ENCODE data around the gene RIMBP2.

The RIMBP2 gene

DNA sequence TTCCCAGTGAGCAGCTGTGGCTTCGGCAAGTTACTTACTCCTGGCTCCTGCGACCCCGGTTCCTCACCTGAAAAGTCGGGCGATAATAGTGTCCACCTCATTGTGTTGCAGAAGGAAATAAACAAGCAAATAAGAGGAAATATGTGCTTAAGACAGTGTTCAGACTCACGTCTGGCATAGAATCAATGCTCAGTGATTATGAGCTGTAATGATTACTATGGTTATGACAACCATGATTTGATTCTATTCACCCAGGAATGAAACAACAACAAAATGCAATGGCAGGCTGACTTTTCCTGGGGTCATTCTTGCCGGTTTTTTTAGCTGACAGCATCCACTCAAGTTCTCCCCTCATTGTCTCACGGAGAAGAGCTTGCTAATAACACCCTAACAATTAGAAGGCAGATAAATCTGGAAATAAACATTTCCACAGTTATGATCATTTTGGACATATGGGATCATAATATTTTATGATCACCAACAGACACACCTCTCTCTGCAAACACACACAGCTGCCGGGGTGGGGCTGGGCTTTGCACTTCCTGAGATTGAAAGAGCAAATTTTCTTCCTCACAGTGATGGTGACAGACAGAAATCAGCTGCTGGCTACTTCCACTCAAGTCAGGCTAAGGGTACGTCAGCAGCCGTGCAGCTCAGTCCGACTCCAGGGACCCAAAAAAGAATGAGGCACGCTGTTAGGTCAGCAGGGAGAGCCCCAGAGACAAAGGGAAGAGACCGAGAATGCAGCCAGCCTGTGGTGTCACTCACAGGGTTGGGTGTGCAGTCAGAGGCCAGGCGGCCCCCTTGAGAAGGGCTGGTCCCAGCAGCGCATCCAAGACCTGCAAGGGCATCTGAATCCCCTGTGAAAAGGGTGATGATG is 158.0 kb downstream of the RIMBP2 start:
- no peak overlapping the region for H3K4me3 ChIP-seq (ENCODE audit: low read depth in 1 of 2, low read length in 2 of 2)
- H3K27me3 ChIP-seq (ENCODE audit: control insufficient read depth in 1 of 2, insufficient read depth in 2 of 2, low read length in 2 of 2) = no peaks in the 10 kb centered on the region

DNA sequence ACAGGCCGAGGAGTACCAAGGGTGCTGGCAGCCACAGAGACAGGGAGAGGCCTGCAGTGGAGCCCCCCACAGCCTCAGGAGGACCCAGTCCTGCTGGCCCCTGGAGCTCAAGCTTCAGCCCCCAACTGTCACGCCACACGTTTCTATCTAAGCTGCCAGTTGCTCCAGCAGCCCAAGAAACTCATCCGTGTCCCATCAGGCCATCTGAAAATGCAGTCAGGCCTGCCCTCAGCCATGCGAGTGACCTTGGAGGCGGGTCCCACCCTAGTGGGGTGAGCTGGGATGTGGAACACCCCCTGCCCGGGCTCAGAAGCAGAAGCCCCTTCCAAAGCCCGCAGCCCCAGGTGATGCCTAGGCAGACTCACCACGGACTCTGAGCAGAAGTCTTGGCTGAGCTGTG is 158.9 kb downstream of the RIMBP2 start:
- no peaks in the 10 kb centered on the region for H3K9me3 ChIP-seq (ENCODE audit: low read length)
- H3K4me1 ChIP-seq (ENCODE audit: insufficient read depth, low read length) = no peaks in the 10 kb centered on the region
- H3K36me3 ChIP-seq (ENCODE audit: insufficient read depth, low read length) = no peaks in the 10 kb centered on the region
- no peak overlapping the region for H3K4me3 ChIP-seq (ENCODE audit: low read depth in 1 of 2, low read length in 2 of 2)
- no peak overlapping the region for H3K9ac ChIP-seq (ENCODE audit: low read length)
- H3K27me3 ChIP-seq (ENCODE audit: control insufficient read depth in 1 of 2, insufficient read depth in 2 of 2, low read length in 2 of 2) = no peaks in the 10 kb centered on the region
- no peak overlapping the region for H3K27ac ChIP-seq (ENCODE audit: low read depth, low read length)

More for the DNA sequence above, 158.0 kb downstream of the RIMBP2 start:
- Histone ChIP-seq H3K36me3 (ENCODE audit: insufficient read depth, low read length) (no peaks in the 10 kb centered on the region), H3K4me1 (ENCODE audit: insufficient read depth, low read length) (no peaks in the 10 kb centered on the region), H3K9me3 (ENCODE audit: low read length) (no peaks in the 10 kb centered on the region), H3K9ac (ENCODE audit: low read length) (no peak overlapping the region), H3K27ac (ENCODE audit: low read depth, low read length) (no peak overlapping the region)

DNA sequence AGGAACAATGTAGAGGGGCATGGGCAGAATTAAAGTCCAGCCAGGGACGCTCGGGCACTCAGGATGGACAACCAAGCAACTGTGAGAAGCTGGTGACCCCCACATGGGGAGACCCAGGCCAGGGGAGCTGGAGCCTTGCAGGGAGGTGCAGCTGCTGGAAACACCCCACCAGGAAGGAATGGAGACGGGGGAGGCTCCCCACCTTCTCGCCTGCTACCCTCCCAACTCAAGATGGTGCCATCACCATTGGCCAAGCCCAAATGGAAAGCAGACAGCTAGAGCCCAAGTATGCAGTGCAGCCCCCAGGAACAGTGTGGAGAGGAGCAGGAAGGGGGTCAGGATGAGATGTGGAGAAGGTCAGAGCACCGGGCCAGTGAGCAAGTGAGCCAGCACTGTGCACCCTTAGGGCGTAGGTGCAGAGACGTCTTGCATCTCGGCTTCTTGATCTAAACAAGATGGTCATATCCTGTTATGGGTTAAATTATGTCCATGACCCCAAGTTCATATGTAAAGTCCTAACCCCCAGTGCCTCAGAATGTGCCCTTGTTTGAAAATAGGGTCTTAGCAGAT is 159.5 kb downstream of the RIMBP2 start:
- no peaks in the 10 kb centered on the region for H3K36me3 ChIP-seq (ENCODE audit: insufficient read depth, low read length)
- H3K27me3 ChIP-seq (ENCODE audit: control insufficient read depth in 1 of 2, insufficient read depth in 2 of 2, low read length in 2 of 2) = no peaks in the 10 kb centered on the region
- H3K4me1 ChIP-seq (ENCODE audit: insufficient read depth, low read length) = no peaks in the 10 kb centered on the region
- no peak overlapping the region for H3K9ac ChIP-seq (ENCODE audit: low read length)
- no peak overlapping the region for H3K27ac ChIP-seq (ENCODE audit: low read depth, low read length)
- H3K4me3 ChIP-seq (ENCODE audit: low read depth in 1 of 2, low read length in 2 of 2) = no peak overlapping the region
- H3K9me3 ChIP-seq (ENCODE audit: low read length) = peaks cover 3% of the 10 kb centered on the region

DNA sequence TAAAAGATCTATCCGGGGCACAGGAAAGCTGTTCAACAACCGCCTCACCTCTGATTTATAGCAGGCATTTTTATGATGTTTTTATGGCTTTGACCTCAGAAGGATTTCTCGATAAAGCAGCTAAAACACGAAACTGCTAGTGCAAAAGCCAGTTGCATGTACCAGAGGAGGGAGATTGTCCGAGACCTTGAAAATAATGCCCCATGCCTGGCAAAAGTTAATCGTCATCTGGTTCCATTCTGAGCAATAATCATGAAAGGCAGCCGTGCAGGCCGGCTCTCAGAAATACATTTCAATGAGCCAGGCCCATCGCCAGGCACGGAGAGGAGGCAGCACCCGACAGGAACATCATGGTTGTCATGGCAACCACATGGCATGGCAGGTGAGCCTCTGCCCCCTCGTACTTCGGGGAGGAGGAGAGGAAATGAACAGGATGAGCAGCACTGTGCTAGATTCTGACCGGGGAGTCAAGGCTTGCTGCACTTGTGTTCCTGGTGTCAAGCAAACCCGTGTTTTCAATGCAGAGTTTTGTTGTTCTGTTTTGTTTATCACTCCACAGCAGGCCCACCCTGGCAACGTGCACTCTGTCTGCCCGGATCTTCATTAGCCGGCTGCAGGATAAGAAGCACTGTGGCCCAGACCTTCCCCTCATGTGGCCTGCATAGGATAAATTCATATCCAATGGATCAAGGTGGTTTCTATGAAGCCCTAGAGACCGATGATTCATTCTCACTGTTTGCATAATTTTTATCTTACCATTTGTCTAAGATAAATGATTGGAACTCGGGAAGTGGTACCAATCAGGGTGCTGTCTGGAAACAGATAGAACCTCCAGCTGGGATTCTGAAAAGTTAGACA is 160.2 kb downstream of the RIMBP2 start:
- peaks cover 5% of the 10 kb centered on the region for H3K9me3 ChIP-seq (ENCODE audit: low read length)
- H3K27ac ChIP-seq (ENCODE audit: low read depth, low read length) = no peak overlapping the region
- no peaks in the 10 kb centered on the region for H3K4me1 ChIP-seq (ENCODE audit: insufficient read depth, low read length)
- H3K36me3 ChIP-seq (ENCODE audit: insufficient read depth, low read length) = no peaks in the 10 kb centered on the region
- no peak overlapping the region for H3K9ac ChIP-seq (ENCODE audit: low read length)
- H3K27me3 ChIP-seq (ENCODE audit: control insufficient read depth in 1 of 2, insufficient read depth in 2 of 2, low read length in 2 of 2) = no peaks in the 10 kb centered on the region
- H3K4me3 ChIP-seq (ENCODE audit: low read depth in 1 of 2, low read length in 2 of 2) = no peak overlapping the region

DNA sequence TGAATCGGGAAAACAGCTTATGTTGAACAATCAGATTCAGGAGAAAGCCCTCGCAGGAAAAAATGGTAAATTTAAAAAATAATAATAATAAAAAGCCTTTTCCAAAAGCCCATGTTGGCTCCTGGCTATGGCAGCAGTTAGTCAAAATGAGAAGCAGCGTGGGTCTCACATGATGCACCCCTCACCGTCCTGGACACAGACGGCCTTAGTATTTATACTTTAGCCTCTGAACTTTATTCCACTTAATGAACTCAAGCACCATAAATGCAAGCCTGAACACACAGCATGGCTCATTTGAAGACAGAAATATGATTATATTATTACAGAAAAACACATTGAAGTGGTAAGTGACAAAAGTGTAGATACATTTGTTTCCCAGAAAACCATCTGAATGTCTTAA is 160.9 kb downstream of the RIMBP2 start:
- peaks cover 5% of the 10 kb centered on the region for H3K9me3 ChIP-seq (ENCODE audit: low read length)
- H3K27me3 ChIP-seq (ENCODE audit: control insufficient read depth in 1 of 2, insufficient read depth in 2 of 2, low read length in 2 of 2) = no peaks in the 10 kb centered on the region
- no peaks in the 10 kb centered on the region for H3K4me1 ChIP-seq (ENCODE audit: insufficient read depth, low read length)
- H3K4me3 ChIP-seq (ENCODE audit: low read depth in 1 of 2, low read length in 2 of 2) = no peak overlapping the region
- no peaks in the 10 kb centered on the region for H3K36me3 ChIP-seq (ENCODE audit: insufficient read depth, low read length)
- no peak overlapping the region for H3K27ac ChIP-seq (ENCODE audit: low read depth, low read length)
- H3K9ac ChIP-seq (ENCODE audit: low read length) = no peak overlapping the region

DNA sequence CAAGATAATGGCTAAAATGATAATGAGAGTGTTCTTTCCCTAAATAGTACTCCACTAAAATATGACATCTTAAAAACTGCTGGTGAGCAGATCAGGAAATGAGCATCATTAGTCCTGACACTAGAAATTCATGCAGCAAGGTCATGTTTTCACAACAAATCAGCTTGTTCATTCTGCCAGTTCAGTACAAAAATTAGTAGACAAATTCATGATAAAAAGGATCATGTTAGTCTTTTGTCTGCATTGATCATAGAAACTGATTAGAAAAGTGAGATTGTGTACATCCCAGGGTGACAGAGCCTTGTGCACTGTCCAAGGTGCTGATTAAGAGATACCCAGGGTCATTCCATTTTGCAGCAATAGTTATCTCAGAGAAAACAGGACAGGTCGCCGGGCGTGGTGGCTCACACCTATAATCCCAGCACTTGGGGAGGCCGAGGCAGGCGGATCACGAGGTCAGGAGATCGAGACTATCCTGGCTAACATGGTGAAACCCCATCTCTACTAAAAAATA is 163.6 kb downstream of the RIMBP2 start:
- H3K27me3 ChIP-seq (ENCODE audit: control insufficient read depth in 1 of 2, insufficient read depth in 2 of 2, low read length in 2 of 2) = no peaks in the 10 kb centered on the region

DNA sequence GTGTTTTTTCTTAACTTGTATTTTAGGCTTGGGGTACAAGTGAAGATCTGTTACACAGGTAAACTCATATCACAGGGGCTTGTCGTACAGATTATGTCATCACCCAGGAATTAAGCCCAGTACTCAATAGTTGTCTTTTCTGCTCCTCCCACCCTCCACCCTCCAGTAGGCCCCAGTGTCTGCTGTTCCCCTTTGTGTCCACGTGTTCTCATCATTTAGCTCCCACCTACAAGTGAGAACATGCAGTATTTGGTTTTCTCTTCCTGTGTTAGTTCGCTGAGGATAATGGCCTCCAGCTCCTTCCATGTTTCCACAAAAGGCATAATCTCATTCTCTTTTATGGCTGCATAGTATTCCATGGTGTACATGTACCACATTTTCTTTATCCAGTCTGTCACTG is 166.7 kb downstream of the RIMBP2 start:
- Histone ChIP-seq H3K4me3 (ENCODE audit: low read depth in 1 of 2, low read length in 2 of 2) (no peak overlapping the region), H3K9me3 (ENCODE audit: low read length) (peaks cover 5% of the 10 kb centered on the region), H3K4me1 (ENCODE audit: insufficient read depth, low read length) (no peaks in the 10 kb centered on the region), H3K27ac (ENCODE audit: low read depth, low read length) (no peak overlapping the region), H3K9ac (ENCODE audit: low read length) (no peak overlapping the region), H3K36me3 (ENCODE audit: insufficient read depth, low read length) (no peaks in the 10 kb centered on the region), H3K27me3 (ENCODE audit: control insufficient read depth in 1 of 2, insufficient read depth in 2 of 2, low read length in 2 of 2) (no peaks in the 10 kb centered on the region)

More for the DNA sequence above, 163.6 kb downstream of the RIMBP2 start:
- peaks cover 5% of the 10 kb centered on the region for H3K9me3 ChIP-seq (ENCODE audit: low read length)
- no peaks in the 10 kb centered on the region for H3K4me1 ChIP-seq (ENCODE audit: insufficient read depth, low read length)
- no peak overlapping the region for H3K9ac ChIP-seq (ENCODE audit: low read length)
- H3K4me3 ChIP-seq (ENCODE audit: low read depth in 1 of 2, low read length in 2 of 2) = no peak overlapping the region
- H3K27ac ChIP-seq (ENCODE audit: low read depth, low read length) = no peak overlapping the region
- H3K36me3 ChIP-seq (ENCODE audit: insufficient read depth, low read length) = no peaks in the 10 kb centered on the region

DNA sequence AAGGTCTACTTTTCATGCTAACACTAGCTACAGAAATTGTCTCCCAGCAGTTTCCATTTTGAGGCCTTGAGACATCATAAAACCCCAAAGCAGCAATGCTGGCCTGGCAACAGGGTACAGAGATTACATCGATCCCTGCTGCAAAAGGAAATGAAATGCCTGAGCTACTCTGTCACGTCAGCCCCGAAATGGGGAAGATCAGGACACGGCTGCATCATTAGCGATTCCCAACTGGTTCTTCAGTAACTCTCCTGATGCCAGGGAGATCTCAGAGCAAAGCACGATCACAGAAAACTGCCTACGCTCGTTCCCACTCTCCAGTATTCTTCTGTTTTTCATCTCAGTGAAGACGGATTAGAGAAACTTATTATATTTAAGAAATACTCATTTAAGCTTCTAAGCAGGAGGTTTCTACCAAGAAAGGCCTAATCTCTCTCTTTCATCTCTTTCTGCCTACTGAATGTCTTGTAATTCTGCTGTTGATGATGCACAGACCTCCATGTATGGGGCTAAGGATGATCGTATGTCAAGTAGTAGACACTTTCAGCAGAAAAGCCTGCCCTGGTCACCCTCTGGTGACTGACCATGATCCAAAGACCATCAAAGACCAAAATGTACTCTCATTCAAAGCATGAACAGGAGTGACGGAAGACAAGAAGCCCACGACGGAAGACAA is 168.5 kb downstream of the RIMBP2 start:
- H3K4me1 ChIP-seq (ENCODE audit: insufficient read depth, low read length) = no peaks in the 10 kb centered on the region
- H3K4me3 ChIP-seq (ENCODE audit: low read depth in 1 of 2, low read length in 2 of 2) = no peak overlapping the region
- no peak overlapping the region for H3K27ac ChIP-seq (ENCODE audit: low read depth, low read length)
- H3K9ac ChIP-seq (ENCODE audit: low read length) = no peak overlapping the region
- peaks cover 5% of the 10 kb centered on the region for H3K9me3 ChIP-seq (ENCODE audit: low read length)
- no peaks in the 10 kb centered on the region for H3K27me3 ChIP-seq (ENCODE audit: control insufficient read depth in 1 of 2, insufficient read depth in 2 of 2, low read length in 2 of 2)
- H3K36me3 ChIP-seq (ENCODE audit: insufficient read depth, low read length) = no peaks in the 10 kb centered on the region

DNA sequence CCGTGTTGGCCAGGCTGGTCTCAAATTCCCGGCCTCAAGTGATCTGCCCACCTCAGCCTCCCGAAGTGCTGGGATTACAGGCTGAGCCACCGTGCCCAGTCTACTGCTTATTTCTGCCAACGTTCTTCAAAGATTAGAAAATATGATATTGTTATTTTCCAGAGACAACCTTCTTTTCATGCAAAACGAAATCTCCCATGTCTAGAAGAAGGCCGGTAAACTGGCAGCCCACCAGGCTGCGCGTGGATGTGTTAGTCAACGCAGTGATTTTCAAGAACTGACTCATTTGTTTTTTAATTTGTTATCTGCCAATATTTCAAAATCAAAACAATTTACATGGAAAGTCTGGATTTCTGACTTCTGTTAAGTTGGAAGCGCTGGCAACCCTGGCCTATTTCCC is 169.6 kb downstream of the RIMBP2 start:
- Histone ChIP-seq H3K27ac (ENCODE audit: low read depth, low read length) (no peak overlapping the region), H3K9me3 (ENCODE audit: low read length) (peaks cover 1% of the 10 kb centered on the region), H3K27me3 (ENCODE audit: control insufficient read depth in 1 of 2, insufficient read depth in 2 of 2, low read length in 2 of 2) (no peaks in the 10 kb centered on the region), H3K4me3 (ENCODE audit: low read depth in 1 of 2, low read length in 2 of 2) (no peak overlapping the region), H3K36me3 (ENCODE audit: insufficient read depth, low read length) (no peaks in the 10 kb centered on the region), H3K9ac (ENCODE audit: low read length) (no peak overlapping the region), H3K4me1 (ENCODE audit: insufficient read depth, low read length) (no peaks in the 10 kb centered on the region)

DNA sequence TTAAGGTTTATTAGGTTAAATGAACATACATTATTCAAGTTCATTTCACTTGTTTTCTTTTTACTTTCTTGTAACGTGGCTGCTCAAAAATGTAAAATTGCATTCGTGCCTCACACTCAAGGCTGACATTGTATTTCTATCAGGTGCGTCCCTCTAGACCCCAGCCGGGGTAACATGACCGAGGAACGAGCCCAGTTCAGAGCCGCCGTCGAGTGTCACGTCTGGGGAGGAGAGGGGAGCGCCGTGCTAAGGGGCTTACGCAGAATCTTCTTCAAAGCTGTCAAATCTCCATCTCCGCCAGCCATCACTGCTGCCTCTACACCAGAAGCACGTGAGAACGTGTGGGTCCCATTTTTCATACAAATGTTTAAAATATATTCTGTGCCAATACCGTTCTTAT is 170.6 kb downstream of the RIMBP2 start:
- no peaks in the 10 kb centered on the region for H3K27me3 ChIP-seq (ENCODE audit: control insufficient read depth in 1 of 2, insufficient read depth in 2 of 2, low read length in 2 of 2)
- H3K9ac ChIP-seq (ENCODE audit: low read length) = no peak overlapping the region
- H3K36me3 ChIP-seq (ENCODE audit: insufficient read depth, low read length) = no peaks in the 10 kb centered on the region
- H3K4me1 ChIP-seq (ENCODE audit: insufficient read depth, low read length) = no peaks in the 10 kb centered on the region
- H3K9me3 ChIP-seq (ENCODE audit: low read length) = no peaks in the 10 kb centered on the region
- no peak overlapping the region for H3K4me3 ChIP-seq (ENCODE audit: low read depth in 1 of 2, low read length in 2 of 2)
- H3K27ac ChIP-seq (ENCODE audit: low read depth, low read length) = no peak overlapping the region

DNA sequence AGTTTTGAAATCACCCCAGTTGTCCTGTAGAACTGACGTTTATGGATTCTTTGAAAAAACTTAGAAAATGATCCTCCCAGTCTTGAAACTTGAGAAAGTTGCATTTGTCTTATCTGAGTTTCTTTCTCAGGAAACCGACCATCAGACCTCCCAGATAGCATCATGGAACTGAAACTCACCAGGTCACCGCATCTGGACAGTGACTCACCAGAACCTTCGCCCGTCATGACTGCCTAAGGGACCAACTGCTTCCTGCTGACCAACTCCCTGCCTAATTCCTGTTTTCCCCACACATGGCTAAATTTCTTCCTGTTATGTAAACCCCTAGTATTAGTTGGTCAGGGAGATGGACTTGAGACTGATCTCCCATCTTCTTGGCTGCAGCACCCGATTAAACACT is 175.7 kb downstream of the RIMBP2 start:
- H3K27me3 ChIP-seq (ENCODE audit: control insufficient read depth in 1 of 2, insufficient read depth in 2 of 2, low read length in 2 of 2) = no peaks in the 10 kb centered on the region
- no peak overlapping the region for H3K9ac ChIP-seq (ENCODE audit: low read length)
- no peaks in the 10 kb centered on the region for H3K9me3 ChIP-seq (ENCODE audit: low read length)
- no peak overlapping the region for H3K4me3 ChIP-seq (ENCODE audit: low read depth in 1 of 2, low read length in 2 of 2)
- H3K4me1 ChIP-seq (ENCODE audit: insufficient read depth, low read length) = no peaks in the 10 kb centered on the region
- no peak overlapping the region for H3K27ac ChIP-seq (ENCODE audit: low read depth, low read length)
- no peaks in the 10 kb centered on the region for H3K36me3 ChIP-seq (ENCODE audit: insufficient read depth, low read length)

All from muscle layer of colon (tissue), 2 donors.